ENCODE measurements around the gene HLX.

HLX gene

GRCh38 chr1:220917535-220918209 lies 38.4 kb downstream of the HLX start:
- TF ChIP-seq SNAI2 (CRISPR knock-in tag; IDR thresholded peaks at IDR 0.05) (no peak), ZFP30 (CRISPR knock-in tag; IDR thresholded peaks at IDR 0.05) (no peak), ARNTL (CRISPR knock-in tag; IDR thresholded peaks at IDR 0.05; ENCODE audit: borderline replicate concordance, low read depth) (no peak)
- ATAC-seq, result no peak

DNA sequence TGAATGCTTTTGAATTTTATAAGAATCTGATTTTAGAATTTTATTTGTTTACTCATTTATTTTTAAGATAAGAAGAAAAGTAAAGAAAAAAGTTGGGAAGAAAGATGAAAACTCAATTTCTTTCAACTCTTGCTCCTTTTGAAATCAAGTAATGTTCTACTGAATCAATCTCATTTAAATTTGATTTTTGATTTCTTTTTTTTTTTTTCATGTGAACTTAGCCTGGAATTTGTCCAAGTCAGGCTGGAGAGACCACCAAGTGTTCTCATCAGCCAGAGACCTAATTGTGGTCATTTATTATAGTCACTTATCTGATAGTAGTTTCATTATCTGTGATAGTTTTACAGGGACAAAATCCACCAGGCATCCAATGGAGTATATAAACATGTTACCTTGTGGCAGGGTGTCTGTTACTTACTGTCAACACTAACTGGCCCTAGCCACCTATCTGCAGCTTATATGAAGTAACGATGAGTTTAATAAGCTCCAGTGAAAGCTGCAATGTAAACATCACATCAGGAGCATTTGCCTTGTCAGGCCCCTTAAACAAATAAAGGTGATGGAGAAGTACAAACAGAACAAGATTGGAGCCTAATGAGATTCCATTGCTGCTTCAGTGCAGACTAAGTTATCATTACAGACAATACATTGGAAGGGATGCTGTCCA lies 39.2 kb downstream of the HLX start:
- TF ChIP-seq ESRRG (CRISPR knock-in tag; IDR thresholded peaks at IDR 0.05) (no peak), RARB (CRISPR knock-in tag; IDR thresholded peaks at IDR 0.05) (no peak), TOX (CRISPR knock-in tag; IDR thresholded peaks at IDR 0.05; ENCODE audit: borderline replicate concordance) (no peak), SNAI2 (CRISPR knock-in tag; IDR thresholded peaks at IDR 0.05) (no peak)
- TF ChIP-seq, protein P1, sequence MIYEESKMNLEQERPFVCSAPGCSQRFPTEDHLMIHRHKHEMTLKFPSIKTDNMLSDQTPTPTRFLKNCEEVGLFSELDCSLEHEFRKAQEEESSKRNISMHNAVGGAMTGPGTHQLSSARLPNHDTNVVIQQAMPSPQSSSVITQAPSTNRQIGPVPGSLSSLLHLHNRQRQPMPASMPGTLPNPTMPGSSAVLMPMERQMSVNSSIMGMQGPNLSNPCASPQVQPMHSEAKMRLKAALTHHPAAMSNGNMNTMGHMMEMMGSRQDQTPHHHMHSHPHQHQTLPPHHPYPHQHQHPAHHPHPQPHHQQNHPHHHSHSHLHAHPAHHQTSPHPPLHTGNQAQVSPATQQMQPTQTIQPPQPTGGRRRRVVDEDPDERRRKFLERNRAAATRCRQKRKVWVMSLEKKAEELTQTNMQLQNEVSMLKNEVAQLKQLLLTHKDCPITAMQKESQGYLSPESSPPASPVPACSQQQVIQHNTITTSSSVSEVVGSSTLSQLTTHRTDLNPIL (CRISPR knock-in tag; IDR thresholded peaks at IDR 0.05; ENCODE audit: low read depth), result no peak
- TF ChIP-seq, protein P2, sequence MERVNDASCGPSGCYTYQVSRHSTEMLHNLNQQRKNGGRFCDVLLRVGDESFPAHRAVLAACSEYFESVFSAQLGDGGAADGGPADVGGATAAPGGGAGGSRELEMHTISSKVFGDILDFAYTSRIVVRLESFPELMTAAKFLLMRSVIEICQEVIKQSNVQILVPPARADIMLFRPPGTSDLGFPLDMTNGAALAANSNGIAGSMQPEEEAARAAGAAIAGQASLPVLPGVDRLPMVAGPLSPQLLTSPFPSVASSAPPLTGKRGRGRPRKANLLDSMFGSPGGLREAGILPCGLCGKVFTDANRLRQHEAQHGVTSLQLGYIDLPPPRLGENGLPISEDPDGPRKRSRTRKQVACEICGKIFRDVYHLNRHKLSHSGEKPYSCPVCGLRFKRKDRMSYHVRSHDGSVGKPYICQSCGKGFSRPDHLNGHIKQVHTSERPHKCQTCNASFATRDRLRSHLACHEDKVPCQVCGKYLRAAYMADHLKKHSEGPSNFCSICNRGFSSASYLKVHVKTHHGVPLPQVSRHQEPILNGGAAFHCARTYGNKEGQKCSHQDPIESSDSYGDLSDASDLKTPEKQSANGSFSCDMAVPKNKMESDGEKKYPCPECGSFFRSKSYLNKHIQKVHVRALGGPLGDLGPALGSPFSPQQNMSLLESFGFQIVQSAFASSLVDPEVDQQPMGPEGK (CRISPR knock-in tag; IDR thresholded peaks at IDR 0.05; ENCODE audit: borderline replicate concordance), result no peak
- ATAC-seq, result no peak

DNA sequence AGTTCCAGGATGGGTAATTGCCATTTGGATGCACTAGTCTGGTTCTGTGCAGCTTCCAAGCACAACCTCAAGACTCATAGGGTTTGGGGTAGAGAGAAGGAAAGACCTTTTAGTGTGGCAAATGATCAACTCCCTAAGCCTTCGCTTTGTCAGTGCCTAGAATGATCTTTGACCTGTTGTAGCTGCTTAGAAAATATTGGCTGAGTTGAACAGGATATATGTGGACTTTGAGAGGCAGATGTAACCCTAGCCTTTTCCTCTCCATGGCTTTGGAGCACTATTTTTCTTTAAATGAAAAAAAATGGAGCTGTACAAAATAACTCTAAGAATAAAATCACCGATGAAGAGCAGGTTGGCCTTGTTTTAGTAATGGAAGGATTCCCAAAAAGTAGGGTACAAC lies 41.7 kb downstream of the HLX start:
- no peak for TF ChIP-seq ZNF70 (CRISPR knock-in tag; IDR thresholded peaks at IDR 0.05)
- TF ChIP-seq ZFP3 (CRISPR knock-in tag; IDR thresholded peaks at IDR 0.05), result no peak
- no peak for TF ChIP-seq ZNF565 (CRISPR knock-in tag; conservative IDR thresholded peaks at IDR 0.05; ENCODE audit: low read depth)
- no peak for TF ChIP-seq BACH2 (CRISPR knock-in tag; IDR thresholded peaks at IDR 0.05; ENCODE audit: borderline replicate concordance)
- TF ChIP-seq ESRRG (CRISPR knock-in tag; IDR thresholded peaks at IDR 0.05), result no peak
- no peak for TF ChIP-seq CSRNP3 (CRISPR knock-in tag; IDR thresholded peaks at IDR 0.05)
- TF ChIP-seq RARB (CRISPR knock-in tag; IDR thresholded peaks at IDR 0.05), result no peak
- TF ChIP-seq, protein P1 (CRISPR knock-in tag; IDR thresholded peaks at IDR 0.05; ENCODE audit: low read depth), result no peak
- TF ChIP-seq ZC3H10 (CRISPR knock-in tag; IDR thresholded peaks at IDR 0.05), result no peak
- TF ChIP-seq POU6F1 (CRISPR knock-in tag; IDR thresholded peaks at IDR 0.05; ENCODE audit: borderline replicate concordance, low read depth), result no peak
- no peak for TF ChIP-seq ZFP30 (CRISPR knock-in tag; IDR thresholded peaks at IDR 0.05)
- TF ChIP-seq ARNTL (CRISPR knock-in tag; IDR thresholded peaks at IDR 0.05; ENCODE audit: borderline replicate concordance, low read depth), result no peak
- TF ChIP-seq ISL1 (CRISPR knock-in tag; IDR thresholded peaks at IDR 0.05), result no peak
- no peak for TF ChIP-seq PPARA (CRISPR knock-in tag; IDR thresholded peaks at IDR 0.05; ENCODE audit: borderline replicate concordance)
- no peak for ATAC-seq

- no peak for TF ChIP-seq ARNTL (CRISPR knock-in tag; IDR thresholded peaks at IDR 0.05; ENCODE audit: borderline replicate concordance, low read depth)
- no peak for TF ChIP-seq TOX (CRISPR knock-in tag; IDR thresholded peaks at IDR 0.05; ENCODE audit: borderline replicate concordance)
- TF ChIP-seq SNAI2 (CRISPR knock-in tag; IDR thresholded peaks at IDR 0.05), result no peak
- TF ChIP-seq ZNF565 (CRISPR knock-in tag; conservative IDR thresholded peaks at IDR 0.05; ENCODE audit: low read depth), result no peak
- no peak for TF ChIP-seq ZNF70 (CRISPR knock-in tag; IDR thresholded peaks at IDR 0.05)
- TF ChIP-seq CSDC2 (CRISPR knock-in tag; IDR thresholded peaks at IDR 0.05), result no peak
- no peak for TF ChIP-seq ESRRG (CRISPR knock-in tag; IDR thresholded peaks at IDR 0.05)
- TF ChIP-seq PPARA (CRISPR knock-in tag; IDR thresholded peaks at IDR 0.05; ENCODE audit: borderline replicate concordance), result no peak
- TF ChIP-seq, protein P1 (CRISPR knock-in tag; IDR thresholded peaks at IDR 0.05; ENCODE audit: low read depth), result no peak
- TF ChIP-seq OSR1 (CRISPR knock-in tag; IDR thresholded peaks at IDR 0.05), result no peak
- TF ChIP-seq ZFP30 (CRISPR knock-in tag; IDR thresholded peaks at IDR 0.05), result no peak
- TF ChIP-seq, protein P2 (CRISPR knock-in tag; IDR thresholded peaks at IDR 0.05; ENCODE audit: borderline replicate concordance), result no peak
- TF ChIP-seq TCF4 (CRISPR knock-in tag; IDR thresholded peaks at IDR 0.05; ENCODE audit: borderline replicate concordance), result no peak
- no peak for TF ChIP-seq POU6F1 (CRISPR knock-in tag; IDR thresholded peaks at IDR 0.05; ENCODE audit: borderline replicate concordance, low read depth)
- no peak for TF ChIP-seq ISL1 (CRISPR knock-in tag; IDR thresholded peaks at IDR 0.05)
- no peak for ATAC-seq
Measured at GRCh38 chr1:220921498-220921897, 42.3 kb downstream of the HLX start.
